B cell (primary cell): ENCODE data around the gene TRIP10.

ENCODE experiments used
- EZH2 ChIP-seq: IDR thresholded peaks from 2 replicates; pipeline ENCODE4 v1.6.1; 2012; ENCODE audit warnings: borderline replicate concordance, low read depth, mild to moderate bottlenecking, moderate library complexity, low read length; ENCODE audit not compliant: insufficient read depth, poor library complexity, severe bottlenecking
- TF ChIP-seq, protein P1 (sequence below): fragments of 200-600 bp; IDR thresholded peaks from one replicate; pipeline ENCODE4 v1.8.0; 2022; ENCODE audit warnings: antibody characterized with exemption, mild to moderate bottlenecking

DNA sequence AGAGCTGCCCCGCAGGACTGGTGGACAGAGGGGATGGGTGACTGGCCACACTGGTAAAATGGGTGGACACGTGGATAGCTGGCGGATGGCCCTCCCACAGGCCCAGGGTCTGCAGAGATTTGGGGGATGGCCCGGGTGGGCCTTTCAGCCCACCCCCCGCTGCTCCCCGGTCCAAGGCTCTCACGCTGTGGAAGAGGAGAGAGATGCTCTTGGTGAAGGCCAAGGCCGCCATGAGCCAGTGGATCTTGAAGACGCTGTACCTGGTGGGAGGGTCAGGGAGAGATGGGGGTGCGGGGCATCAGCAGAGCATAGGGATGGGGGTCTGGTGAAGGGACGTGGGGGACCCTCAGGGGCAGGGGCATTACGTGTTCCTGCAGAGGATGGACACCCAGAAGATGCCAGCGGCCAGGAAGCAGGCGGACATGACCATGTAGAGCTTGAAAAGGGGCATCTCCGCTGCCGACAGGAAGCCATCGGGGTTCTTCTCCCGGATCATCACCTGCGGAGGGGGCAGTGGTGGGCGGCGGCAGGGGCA lies 6.6 kb upstream of the TRIP10 start:
- TF ChIP-seq, protein P1, sequence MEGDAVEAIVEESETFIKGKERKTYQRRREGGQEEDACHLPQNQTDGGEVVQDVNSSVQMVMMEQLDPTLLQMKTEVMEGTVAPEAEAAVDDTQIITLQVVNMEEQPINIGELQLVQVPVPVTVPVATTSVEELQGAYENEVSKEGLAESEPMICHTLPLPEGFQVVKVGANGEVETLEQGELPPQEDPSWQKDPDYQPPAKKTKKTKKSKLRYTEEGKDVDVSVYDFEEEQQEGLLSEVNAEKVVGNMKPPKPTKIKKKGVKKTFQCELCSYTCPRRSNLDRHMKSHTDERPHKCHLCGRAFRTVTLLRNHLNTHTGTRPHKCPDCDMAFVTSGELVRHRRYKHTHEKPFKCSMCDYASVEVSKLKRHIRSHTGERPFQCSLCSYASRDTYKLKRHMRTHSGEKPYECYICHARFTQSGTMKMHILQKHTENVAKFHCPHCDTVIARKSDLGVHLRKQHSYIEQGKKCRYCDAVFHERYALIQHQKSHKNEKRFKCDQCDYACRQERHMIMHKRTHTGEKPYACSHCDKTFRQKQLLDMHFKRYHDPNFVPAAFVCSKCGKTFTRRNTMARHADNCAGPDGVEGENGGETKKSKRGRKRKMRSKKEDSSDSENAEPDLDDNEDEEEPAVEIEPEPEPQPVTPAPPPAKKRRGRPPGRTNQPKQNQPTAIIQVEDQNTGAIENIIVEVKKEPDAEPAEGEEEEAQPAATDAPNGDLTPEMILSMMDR: no peak
- TF ChIP-seq EZH2: no peak
